Measurements from ENCODE around the gene E2F8. TPM values are rescaled to one million over a fixed set of nuclear protein-coding genes. Genes with fewer than 3 reads are reported as not detected.

Gene E2F8
- total RNA-seq, 1 experiment from 2014 or later = 17.7 TPM

- H3K4me3 ChIP-seq = no peak overlapping the region
- peaks cover 6% of the 10 kb centered on the region for H3K4me1 ChIP-seq
- H3K27ac ChIP-seq = no peak overlapping the region
- H3K36me3 ChIP-seq = no peaks in the 10 kb centered on the region
- DNase-seq = no peak
- no peaks in the 10 kb centered on the region for H3K27me3 ChIP-seq
- peaks cover 7% of the 10 kb centered on the region for H3K9me3 ChIP-seq (replicated peaks)
Measured at GRCh38 chr11:19194620-19195308, 46.0 kb downstream of the E2F8 start.

- peak; percentile 36 to 62 for DNase-seq
- no peaks in the 10 kb centered on the region for H3K4me1 ChIP-seq
- no peak overlapping the region for H3K4me3 ChIP-seq
- no peaks in the 10 kb centered on the region for H3K36me3 ChIP-seq
- H3K27me3 ChIP-seq = no peaks in the 10 kb centered on the region
- no peaks in the 10 kb centered on the region; the same call in 1 of the 2 replicates for H3K9me3 ChIP-seq (replicated peaks)
- H3K27ac ChIP-seq = no peak overlapping the region; the same call in 1 of the 2 replicates
Measured at GRCh38 chr11:19193916-19194315, 46.8 kb downstream of the E2F8 start.

GRCh38 chr11:19191530-19192169, 49.1 kb downstream of the E2F8 start:
- no peak for DNase-seq
- no peak overlapping the region for H3K27ac ChIP-seq

GRCh38 chr11:19187833-19188258, 52.9 kb downstream of the E2F8 start:
- Histone ChIP-seq H3K27me3 (no peaks in the 10 kb centered on the region), H3K9me3 (replicated peaks) (no peaks in the 10 kb centered on the region), H3K4me1 (peaks cover 45% of the 10 kb centered on the region), H3K27ac (no peak overlapping the region), H3K4me3 (no peak overlapping the region), H3K36me3 (no peaks in the 10 kb centered on the region)
- no peak for DNase-seq

More at GRCh38 chr11:19191530-19192169, 49.1 kb downstream of the E2F8 start:
- Histone ChIP-seq H3K27me3 (no peaks in the 10 kb centered on the region), H3K4me1 (peaks cover 7% of the 10 kb centered on the region), H3K36me3 (no peaks in the 10 kb centered on the region), H3K4me3 (no peak overlapping the region), H3K9me3 (replicated peaks) (no peaks in the 10 kb centered on the region)

- Histone ChIP-seq H3K27me3 (no peaks in the 10 kb centered on the region), H3K4me3 (no peak overlapping the region), H3K4me1 (peaks cover 46% of the 10 kb centered on the region), H3K36me3 (no peaks in the 10 kb centered on the region), H3K27ac (peak overlapping the region; percentile 99), H3K9me3 (replicated peaks) (no peaks in the 10 kb centered on the region)
- no peak for DNase-seq
Measured at GRCh38 chr11:19187114-19187832, 53.5 kb downstream of the E2F8 start.

GRCh38 chr11:19185516-19186052, 55.2 kb downstream of the E2F8 start:
- DNase-seq = peak; percentile 74 to 90
- Histone ChIP-seq H3K36me3 (no peaks in the 10 kb centered on the region), H3K9me3 (replicated peaks) (no peaks in the 10 kb centered on the region), H3K27ac (peak overlapping the region; percentile 99), H3K4me1 (peaks cover 46% of the 10 kb centered on the region), H3K27me3 (no peaks in the 10 kb centered on the region), H3K4me3 (peak overlapping the region; percentile 17)

GRCh38 chr11:19185036-19185435, 55.7 kb downstream of the E2F8 start:
- H3K36me3 ChIP-seq = no peaks in the 10 kb centered on the region
- peak overlapping the region; percentile 99 for H3K27ac ChIP-seq
- H3K27me3 ChIP-seq = no peaks in the 10 kb centered on the region
- H3K9me3 ChIP-seq (replicated peaks) = no peaks in the 10 kb centered on the region
- peaks cover 46% of the 10 kb centered on the region for H3K4me1 ChIP-seq
- DNase-seq = peak; percentile 86 to 97
- peak overlapping the region; percentile 17 for H3K4me3 ChIP-seq

GRCh38 chr11:19183646-19184045, 57.1 kb downstream of the E2F8 start:
- DNase-seq = peak; percentile 78 to 86
- peaks cover 46% of the 10 kb centered on the region for H3K4me1 ChIP-seq
- H3K4me3 ChIP-seq = no peak overlapping the region
- H3K27ac ChIP-seq = peak overlapping the region; percentile 99
- H3K27me3 ChIP-seq = no peaks in the 10 kb centered on the region
- H3K9me3 ChIP-seq (replicated peaks) = no peaks in the 10 kb centered on the region
- no peaks in the 10 kb centered on the region for H3K36me3 ChIP-seq

GRCh38 chr11:19181531-19182261, 59.0 kb downstream of the E2F8 start:
- Histone ChIP-seq H3K9me3 (replicated peaks) (no peaks in the 10 kb centered on the region), H3K27ac (no peak overlapping the region), H3K4me1 (peaks cover 40% of the 10 kb centered on the region), H3K36me3 (peaks cover 7% of the 10 kb centered on the region; the same call in 1 of the 2 replicates), H3K4me3 (no peak overlapping the region), H3K27me3 (no peaks in the 10 kb centered on the region)
- DNase-seq = no peak

- Histone ChIP-seq H3K4me3 (no peak overlapping the region), H3K27ac (no peak overlapping the region), H3K4me1 (no peaks in the 10 kb centered on the region), H3K36me3 (peaks cover 33% of the 10 kb centered on the region), H3K9me3 (replicated peaks) (no peaks in the 10 kb centered on the region), H3K27me3 (no peaks in the 10 kb centered on the region)
- DNase-seq = no peak
Measured at GRCh38 chr11:19176629-19177186, 64.0 kb downstream of the E2F8 start.

Other genes starting within 250 kb of the E2F8 start
- not detected in 2 replicates for gene MRGPRX2, start 180.2 kb downstream of the E2F8 start, total RNA-seq (2014; rRNA removed; shearing (Covaris generic))
- gene ZDHHC13, start 123.8 kb downstream of the E2F8 start, total RNA-seq (2014; rRNA removed; shearing (Covaris generic)) = 40.0 and 46.8 TPM in 2 replicates
- gene CSRP3, start 39.0 kb downstream of the E2F8 start, total RNA-seq (2014; rRNA removed; shearing (Covaris generic)) = 4.5 and 4.6 TPM in 2 replicates